Endothelial cell of umbilical vein (primary cell): ENCODE measurements around the gene C1orf35. TPM values are rescaled to one million over a fixed set of nuclear protein-coding genes. Genes with fewer than 3 reads are reported as not detected.

Experiments
- BruUV-seq: library from RNA; stranded (reverse); fragments of 400-500 nt; replicated peaks from 2 replicates; lab custom pipeline; 2021; lab: Mats Ljungman, UMichigan
- CTCF ChIA-PET: fragments of 300-600, 350-600 bp; sonication (Branson Sonifier 250); formaldehyde crosslinking; loops from one replicate; lab custom pipeline; 2021; ENCODE audit warnings: antibody characterized with exemption, inconsistent platforms; lab: Charles Lee
- POLR2A ChIA-PET: fragments of 300-600, 350-600 bp; sonication (Branson Sonifier 250); formaldehyde crosslinking; loops from one replicate; lab custom pipeline; 2021; ENCODE audit warnings: antibody characterized with exemption, inconsistent platforms; lab: Charles Lee
- DNase-seq: peaks from one replicate; pipeline ENCODE4 v3.0.0-alpha.2; 2011; ENCODE audit warnings: low read depth, low spot score
- FAIRE-seq: peaks from 2 replicates; lab custom pipeline; 2011; peaks lifted over from hg19 to GRCh38; lab: Jason Lieb, UNC
- H2AFZ ChIP-seq: 2 replicates; pipeline ENCODE4 v1.6.0; 2012; ENCODE audit warnings: low read depth, low read length, control low read depth, inconsistent platforms
- H3K27ac ChIP-seq: 2 replicates; pipeline ENCODE4 v1.5.1; 2011; ENCODE audit warnings: low read depth, mild to moderate bottlenecking, control low read depth, low read length, moderate library complexity; ENCODE audit not compliant: insufficient read depth
- H3K27me3 ChIP-seq, 2 experiments: 2 replicates each; pipeline versions ENCODE4 v1.6.0 to v1.6.1; 2011; ENCODE audit warnings: low read length in 2 of 2, mixed read lengths in 1 of 2; ENCODE audit not compliant: control insufficient read depth in 2 of 2, insufficient read depth in 2 of 2
- H3K36me3 ChIP-seq, 2 experiments: 2 replicates in 1 of 2; 3 replicates in 1 of 2; pipeline ENCODE4 v1.5.1; 2011; ENCODE audit warnings: low read length in 2 of 2, mild to moderate bottlenecking in 1 of 2, moderate library complexity in 1 of 2; ENCODE audit not compliant: control insufficient read depth in 2 of 2, insufficient read depth in 2 of 2; ENCODE audit errors: extremely low read depth in 1 of 2
- H3K4me1 ChIP-seq: 3 replicates; pipeline ENCODE4 v1.5.1; 2011; ENCODE audit warnings: mild to moderate bottlenecking, low read length; ENCODE audit not compliant: control insufficient read depth, insufficient read depth; ENCODE audit errors: extremely low read depth
- H3K4me2 ChIP-seq: 2 replicates; pipeline ENCODE4 v1.6.1; 2011; ENCODE audit warnings: low read length, control low read depth, mixed read lengths; ENCODE audit not compliant: insufficient read depth
- H3K4me3 ChIP-seq, 3 experiments: fragments of 200-600 bp in 1 of 3; sonication (generic), shearing (Covaris generic) in 1 of 3; replicated peaks in 1 of 3; 2 replicates each; pipeline ENCODE4 v1.5.1; 2011 to 2016; ENCODE audit warnings: control low read depth in 3 of 3, low read length in 3 of 3, mild to moderate bottlenecking in 2 of 3, inconsistent platforms in 1 of 3, low read depth in 1 of 3, moderate library complexity in 1 of 3; ENCODE audit not compliant: insufficient read depth in 1 of 3
- H3K79me2 ChIP-seq: 2 replicates; pipeline ENCODE4 v1.6.0; 2012; ENCODE audit warnings: low read length, inconsistent platforms; ENCODE audit not compliant: control insufficient read depth, insufficient read depth
- H3K9ac ChIP-seq: replicated peaks from 2 replicates; pipeline ENCODE3; 2011; ENCODE audit warnings: low read length, control low read depth; ENCODE audit not compliant: insufficient read depth; ENCODE audit errors: extremely low read depth
- H3K9me1 ChIP-seq: replicated peaks from 3 replicates; pipeline ENCODE4 v1.6.0; 2011; ENCODE audit warnings: mild to moderate bottlenecking, low read length; ENCODE audit not compliant: control insufficient read depth, insufficient read depth; ENCODE audit errors: extremely low read depth
- H3K9me3 ChIP-seq: replicated peaks from 2 replicates; pipeline ENCODE4 v1.5.1; 2012; ENCODE audit warnings: low read length, inconsistent platforms; ENCODE audit not compliant: control insufficient read depth, insufficient read depth
- H4K20me1 ChIP-seq: replicated peaks from 2 replicates; pipeline ENCODE3; 2011; ENCODE audit warnings: mild to moderate bottlenecking, low read length; ENCODE audit not compliant: control insufficient read depth, insufficient read depth; ENCODE audit errors: extremely low read depth
- CTCF ChIP-seq, 2 donors: IDR thresholded peaks; 1 replicate in 1 of 2; 2 replicates in 1 of 2; pipeline ENCODE4 v1.5.1; 2011; ENCODE audit warnings: low read length in 2 of 2, mild to moderate bottlenecking in 2 of 2, moderate library complexity in 2 of 2, control low read depth in 1 of 2, inconsistent platforms in 1 of 2, low read depth in 1 of 2; ENCODE audit not compliant: insufficient read depth in 1 of 2; ENCODE audit errors: extremely low read depth in 1 of 2
- EZH2 ChIP-seq: IDR thresholded peaks from 2 replicates; pipeline ENCODE4 v1.6.1; 2012; ENCODE audit warnings: borderline replicate concordance, low read depth, mild to moderate bottlenecking, moderate library complexity, low read length, inconsistent platforms; ENCODE audit not compliant: severe bottlenecking
- FOS ChIP-seq: IDR thresholded peaks from 2 replicates; pipeline ENCODE4 v1.6.1; 2011; ENCODE audit warnings: mild to moderate bottlenecking, low read length, moderate library complexity, borderline replicate concordance; ENCODE audit not compliant: insufficient read depth
- GATA2 ChIP-seq: IDR thresholded peaks from 2 replicates; pipeline ENCODE4 v1.7.0; 2011; ENCODE audit warnings: low read depth, mild to moderate bottlenecking, moderate library complexity, mixed read lengths, low read length; ENCODE audit not compliant: insufficient read length, insufficient read depth
- JUN ChIP-seq: IDR thresholded peaks from 2 replicates; pipeline ENCODE4 v1.6.1; 2011; ENCODE audit warnings: borderline replicate concordance, low read depth; ENCODE audit not compliant: insufficient read length, insufficient read depth
- MAX ChIP-seq: IDR thresholded peaks from 2 replicates; pipeline ENCODE4 v1.6.1; 2011; ENCODE audit not compliant: insufficient read depth, insufficient read length
- MYC ChIP-seq: IDR thresholded peaks from one replicate; pipeline ENCODE4 v1.6.1; 2011; ENCODE audit warnings: mild to moderate bottlenecking, low read depth, low read length
- POLR2A ChIP-seq: IDR thresholded peaks from 2 replicates; pipeline ENCODE4 v1.6.1; 2012; ENCODE audit warnings: low read depth, mild to moderate bottlenecking, control low read depth, low read length
- POLR2AphosphoS5 ChIP-seq: IDR thresholded peaks from 2 replicates; pipeline ENCODE4 v1.6.1; 2012; ENCODE audit warnings: low read depth, mild to moderate bottlenecking, control low read depth, low read length, moderate library complexity; ENCODE audit not compliant: insufficient read depth
- dilution Hi-C: fragments of 300-500 bp; cut with MboI; formaldehyde crosslinking; loops from one replicate; pipeline ENCODE4 v1.15.0; 2019; ENCODE audit warnings: low sequenced_read_pairs; ENCODE audit not compliant: extremely low pct_ligation_motif_present
- intact Hi-C: fragments of 100-400 bp; cut with micrococcal nuclease; formaldehyde crosslinking; loops from one replicate; pipeline ENCODE4 v1.10.0; 2022
- polyA plus RNA-seq, 4 experiments: library from polyadenylated mRNA; depleted of rRNA in 3 of 4; stranded (reverse) in 3 of 4; unstranded in 1 of 4; fragments of >200 nt; gene quantifications; 2 replicates each; pipeline versions ENCODE4 v1.2.1 to v1.2.3, GENCODE V29; 2011 to 2012; ENCODE audit warnings: missing spikeins in 1 of 4
- total RNA-seq: library from RNA; stranded (reverse); gene quantifications from 2 replicates; pipeline ENCODE4 v1.2.3, GENCODE V29; 2021

C1orf35 gene
- total and polyA plus RNA-seq, 2 donors (not counting 3 experiments of a cell fraction or from before 2014, with no cell fraction given) = 19.9 to 21.7 TPM

- no peaks in the 10 kb centered on the region for H3K9me1 ChIP-seq
- no peak overlapping the region for H3K27ac ChIP-seq
- POLR2A ChIA-PET = interaction anchor here (0.6 kb wide), 1 partner anchor 78 kb away, joined by 3 read pairs; no protein-coding TSS in a partner anchor
- H3K9me3 ChIP-seq = no peaks in the 10 kb centered on the region
- dilution Hi-C loops = no loop called here
- H3K9ac ChIP-seq = no peak overlapping the region
- H3K4me2 ChIP-seq = no peak overlapping the region
- H3K36me3 ChIP-seq = no peaks in the 10 kb centered on the region
- CTCF ChIA-PET = interaction anchor here (2.5 kb wide), 1 partner anchor 79 kb away, joined by 15 read pairs; no protein-coding TSS in a partner anchor
- peaks cover 7% of the 10 kb centered on the region for H3K4me1 ChIP-seq
- H2AFZ ChIP-seq = no peak overlapping the region
- BruUV-seq = no TSS peak
- intact Hi-C loops = no loop called here
- no peak for FAIRE-seq
- H4K20me1 ChIP-seq = no peaks in the 10 kb centered on the region
- no peak for TF ChIP-seq FOS
- no peak for TF ChIP-seq MYC
- no peak for TF ChIP-seq MAX
- no peak for TF ChIP-seq EZH2
- no peak for TF ChIP-seq JUN
- no peak for TF ChIP-seq GATA2
- no peak for TF ChIP-seq POLR2AphosphoS5
- no peak for TF ChIP-seq POLR2A
- TF ChIP-seq CTCF (IDR thresholded peaks at IDR 0.05; ENCODE audit: extremely low read depth in 1 of 2, insufficient read depth in 1 of 2, low read depth in 1 of 2, low read length in 2 of 2) = no peak
- peaks cover 15% of the 10 kb centered on the region for H3K79me2 ChIP-seq
- H3K27me3 ChIP-seq = no peaks in the 10 kb centered on the region
- no peak for DNase-seq
- H3K4me3 ChIP-seq = no peak overlapping the region
Measured at GRCh38 chr1:228077565-228078330, 25.4 kb downstream of the C1orf35 start.
